Measurements from ENCODE around the gene PLA2G4F. TPM values are rescaled to one million over a fixed set of nuclear protein-coding genes. Genes with fewer than 3 reads are reported as not detected.

The PLA2G4F gene
- polyA plus RNA-seq, 12 donors: 0.05 to 15.3 (median 0.26) TPM; not detected in 3

DNA sequence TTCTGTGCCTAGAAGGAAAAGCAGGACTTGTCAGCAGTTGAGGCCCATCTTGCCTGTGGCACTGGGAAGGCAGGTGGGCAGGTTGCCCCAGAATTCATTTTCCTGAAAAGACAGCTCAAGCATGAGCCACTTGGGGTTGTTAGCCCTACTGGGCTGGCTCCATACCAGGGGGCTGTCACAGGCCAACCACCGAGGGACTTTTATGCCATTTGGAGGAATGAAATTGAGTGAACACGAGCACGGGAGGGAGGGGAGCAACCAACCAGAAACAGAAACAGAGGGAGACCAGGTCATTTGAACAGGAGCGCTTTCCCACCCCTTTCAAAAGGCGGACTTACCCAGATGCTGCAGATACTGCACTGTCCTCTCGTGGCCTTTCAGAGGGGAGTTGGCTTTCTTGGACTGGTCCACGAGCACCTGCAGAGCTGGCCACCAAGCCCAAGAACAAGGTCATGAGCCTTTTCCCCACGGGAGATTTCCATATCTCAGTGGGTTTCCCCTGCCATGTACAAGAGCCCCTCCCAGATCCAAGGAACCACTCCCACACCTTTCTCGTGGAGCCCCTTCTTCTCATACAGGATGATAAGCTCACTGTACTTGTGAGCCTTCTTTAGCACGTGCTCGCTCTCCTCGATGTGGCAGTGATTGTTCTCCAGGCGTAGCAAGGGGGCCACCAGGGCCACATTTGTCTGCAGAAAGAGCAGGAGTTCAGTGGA, 9.9 kb upstream of the PLA2G4F start:
- no peak for DNase-seq

GRCh38 chr15:42165106-42165505, 8.7 kb upstream of the PLA2G4F start:
- no peak for DNase-seq

GRCh38 chr15:42163947-42164550, 7.6 kb upstream of the PLA2G4F start:
- DNase-seq: no peak

GRCh38 chr15:42163291-42163690, 6.9 kb upstream of the PLA2G4F start:
- DNase-seq: no peak

DNA sequence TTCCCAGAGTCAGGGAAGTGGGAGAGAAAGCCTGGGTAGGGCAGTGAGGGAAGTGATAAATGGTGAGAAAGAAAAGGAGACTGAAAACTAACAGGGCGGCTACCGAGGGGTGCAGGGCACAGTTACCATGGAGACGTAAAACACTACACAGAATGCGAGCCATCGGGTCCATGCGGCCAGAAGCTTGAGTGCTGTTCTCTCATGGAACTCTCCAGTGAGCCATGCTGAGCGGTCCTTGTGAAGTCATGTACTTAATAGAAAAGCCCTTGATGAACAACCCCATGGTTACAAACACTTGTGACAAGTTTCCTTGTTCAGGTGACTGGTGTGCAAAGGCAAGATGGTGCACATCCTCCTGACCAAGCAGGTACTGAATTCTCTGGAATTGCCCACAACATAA, 3.7 kb upstream of the PLA2G4F start:
- DNase-seq: no peak

DNA sequence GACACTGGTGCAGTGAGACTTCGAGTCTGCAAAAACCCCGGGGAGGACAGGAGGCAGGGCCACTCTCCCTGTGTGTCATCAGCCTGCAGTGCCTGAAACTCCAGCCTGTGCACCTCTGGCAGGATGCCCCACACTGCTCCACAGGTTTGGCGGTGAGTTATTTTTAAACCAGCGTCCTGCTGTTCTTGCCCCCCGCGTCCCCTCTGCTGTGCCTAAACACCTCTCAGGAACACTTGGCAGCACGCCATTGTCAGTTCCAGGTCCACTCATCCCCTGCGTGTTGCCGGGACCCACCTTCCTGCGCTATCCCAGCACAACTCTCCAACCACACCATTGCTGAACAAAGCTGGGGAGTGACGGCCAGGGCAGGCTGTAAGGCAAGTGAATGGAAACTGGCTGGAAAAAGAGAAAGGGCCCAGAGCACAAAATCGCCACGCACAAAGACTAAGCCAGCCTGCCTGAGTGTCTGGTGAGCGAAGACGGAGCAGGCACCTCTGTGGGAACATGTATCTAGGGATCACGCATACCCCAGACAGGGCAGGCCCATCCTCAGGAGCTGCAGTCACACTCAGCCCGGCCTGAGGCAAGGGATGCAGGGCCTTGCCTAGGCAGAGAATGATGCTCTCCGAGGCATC, 3.1 kb upstream of the PLA2G4F start:
- no peak for DNase-seq

DNA sequence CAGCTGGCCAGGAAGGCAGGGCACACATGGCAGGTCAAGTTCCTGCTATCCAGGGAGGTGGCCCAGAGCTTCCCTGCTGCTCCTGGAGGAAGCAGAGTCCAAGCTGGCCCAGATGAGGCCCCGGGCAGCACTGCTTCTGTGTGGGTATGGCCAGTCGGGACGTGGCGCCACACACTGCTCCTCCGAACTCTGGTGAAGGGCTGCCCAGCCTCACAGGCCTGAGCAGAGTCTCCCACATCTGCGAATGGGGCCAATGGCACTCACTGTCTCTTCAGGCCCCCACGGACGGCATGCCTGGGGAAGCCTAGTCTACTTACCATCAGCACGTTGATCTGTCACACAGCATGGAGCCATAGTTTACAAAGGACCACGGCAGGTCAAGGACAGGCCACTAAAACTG, 2.5 kb upstream of the PLA2G4F start:
- DNase-seq: no peak

DNA sequence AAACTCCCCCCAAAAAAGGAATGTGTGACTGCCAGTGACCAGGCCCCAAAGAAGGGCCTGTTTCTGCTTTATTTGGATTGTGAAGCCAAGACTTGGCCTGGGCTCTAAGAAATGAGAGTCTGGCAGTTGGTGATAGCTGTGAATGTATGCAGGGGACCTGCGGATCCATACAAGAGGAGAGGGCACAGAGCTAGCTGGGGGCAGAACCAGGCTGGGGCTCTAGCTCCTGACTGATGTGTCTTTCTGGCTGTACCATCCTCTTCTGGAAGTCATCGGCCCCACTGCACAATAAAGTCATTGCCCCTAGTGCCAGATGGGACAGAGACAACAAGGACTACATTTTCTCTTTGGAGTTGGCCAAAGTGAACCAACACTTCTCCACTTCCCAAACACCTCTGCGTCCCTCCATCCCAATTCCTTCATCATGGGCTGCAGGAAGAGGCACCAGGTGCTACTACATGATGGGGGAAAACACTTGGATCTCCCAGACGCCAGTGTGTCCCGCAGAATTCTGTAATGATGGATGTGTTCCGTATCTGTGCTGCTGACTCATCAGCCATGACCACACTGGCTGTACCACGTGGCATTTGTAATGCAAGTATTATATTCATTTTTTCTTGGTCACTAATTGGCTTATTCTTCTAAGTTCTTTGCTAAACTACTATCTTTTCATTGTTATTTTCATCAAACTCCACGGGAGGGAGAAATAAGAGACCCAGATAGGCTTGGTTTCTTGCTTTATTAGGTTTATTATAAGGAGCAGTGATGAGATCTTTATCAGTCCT, 1.7 kb upstream of the PLA2G4F start:
- DNase-seq: no peak

- DNase-seq: no peak
Measured at GRCh38 chr15:42157381-42157780, 945 bp upstream of the PLA2G4F start.

GRCh38 chr15:42155546-42156242, 742 bp downstream of the PLA2G4F start:
- no peak for DNase-seq

- no peak for DNase-seq
Measured at GRCh38 chr15:42154956-42155355, 1.5 kb downstream of the PLA2G4F start.

- DNase-seq: no peak
Measured at GRCh38 chr15:42154212-42154941, 2.1 kb downstream of the PLA2G4F start.

DNA sequence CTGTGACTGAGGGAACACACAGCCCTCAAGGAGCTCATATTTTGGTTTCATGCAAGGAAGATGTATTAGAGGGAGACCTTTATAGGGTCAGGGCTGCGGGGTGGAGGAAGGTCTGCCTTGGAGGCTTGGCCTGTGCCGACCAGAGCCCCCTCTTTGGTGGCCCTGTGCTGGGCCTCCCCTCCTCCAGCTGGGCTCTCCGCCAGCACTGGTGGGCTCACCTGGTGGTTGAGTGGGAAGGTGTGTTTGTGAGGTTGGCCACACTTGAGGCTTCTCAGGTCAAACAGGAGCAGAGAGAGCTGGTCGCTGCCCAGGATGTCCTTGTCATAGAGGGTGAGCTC, 2.6 kb downstream of the PLA2G4F start:
- no peak for DNase-seq

GRCh38 chr15:42152921-42153698, 3.3 kb downstream of the PLA2G4F start:
- DNase-seq: no peak

DNA sequence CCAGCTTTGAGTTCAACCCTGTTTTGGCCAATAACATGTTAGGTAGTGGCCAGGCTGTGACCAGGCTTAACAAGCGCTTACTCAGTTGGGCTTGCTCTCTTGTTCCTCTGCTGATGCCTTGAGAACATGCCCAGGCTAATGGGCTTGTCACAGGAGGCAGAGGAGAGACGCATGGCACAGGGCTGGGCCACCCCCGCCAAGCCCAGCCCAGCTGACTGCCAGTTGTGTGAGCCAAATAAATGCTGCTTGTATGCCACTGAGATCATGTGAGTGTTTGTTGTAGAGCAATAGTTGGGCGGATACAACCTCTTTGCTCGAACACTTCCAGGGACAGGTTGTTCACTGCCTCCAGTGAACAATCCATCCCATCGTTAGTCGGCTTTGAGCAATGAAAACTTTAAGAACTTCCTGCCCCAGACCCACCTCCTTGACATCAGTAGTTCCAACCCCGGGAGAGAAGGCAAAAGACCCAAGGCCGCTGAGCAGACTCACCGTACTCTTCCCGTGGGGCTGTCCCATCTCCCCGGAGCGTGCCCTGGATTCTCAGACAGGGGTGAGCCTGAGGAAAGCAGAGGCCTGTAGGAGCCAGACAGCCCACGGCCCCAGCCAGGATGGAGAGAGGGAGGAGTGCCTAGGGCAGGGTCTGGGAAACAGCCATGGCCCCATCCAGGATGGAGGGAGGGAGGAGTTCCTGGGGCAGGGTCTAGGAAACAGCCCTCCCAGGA, 4.1 kb downstream of the PLA2G4F start:
- DNase-seq: no peak

- no peak for DNase-seq
Measured at GRCh38 chr15:42151736-42152135, 4.7 kb downstream of the PLA2G4F start.

GRCh38 chr15:42151141-42151561, 5.3 kb downstream of the PLA2G4F start:
- DNase-seq: no peak

- no peak for DNase-seq
Measured at GRCh38 chr15:42150219-42150970, 6.0 kb downstream of the PLA2G4F start.

All from muscle of arm (tissue), 12 donors.